HepG2 (cell line): ENCODE data around the gene UBE2O. TPM values are rescaled to one million over a fixed set of nuclear protein-coding genes. Genes with fewer than 3 reads are reported as not detected.

Experiments used
- DR1 ChIP-seq: sonication (generic); formaldehyde crosslinking; IDR thresholded peaks from 2 replicates; pipeline ENCODE4 v1.8.0; 2021; ENCODE audit warnings: mild to moderate bottlenecking, missing genetic modification reagents, inconsistent platforms
- JARID2 ChIP-seq: sonication (generic); formaldehyde crosslinking; IDR thresholded peaks from 2 replicates; pipeline ENCODE4 v1.8.1; 2023; ENCODE audit warnings: missing genetic modification reagents, inconsistent platforms; ENCODE audit not compliant: insufficient replicate concordance
- JDP2 ChIP-seq: sonication (generic); formaldehyde crosslinking; IDR thresholded peaks from 2 replicates; pipeline ENCODE4 v1.8.1; 2022; ENCODE audit warnings: missing genetic modification reagents, borderline replicate concordance
- PAXIP1 ChIP-seq: sonication (generic); formaldehyde crosslinking; conservative IDR thresholded peaks from 2 replicates; pipeline ENCODE4 v1.4.0; 2020; ENCODE audit warnings: mild to moderate bottlenecking, missing genetic modification reagents, moderate library complexity
- PHF21A ChIP-seq: sonication (generic); formaldehyde crosslinking; IDR thresholded peaks from 2 replicates; pipeline ENCODE4 v1.5.0; 2020; ENCODE audit warnings: mild to moderate bottlenecking, missing genetic modification reagents
- RFXAP ChIP-seq: sonication (generic); formaldehyde crosslinking; IDR thresholded peaks from 2 replicates; pipeline ENCODE4 v1.4.0; 2020; ENCODE audit warnings: missing genetic modification reagents, borderline replicate concordance
- SALL2 ChIP-seq: sonication (generic); formaldehyde crosslinking; IDR thresholded peaks from 2 replicates; pipeline ENCODE4 v1.8.1; 2023; ENCODE audit warnings: mild to moderate bottlenecking, missing genetic modification reagents, inconsistent platforms
- SMAD3 ChIP-seq: sonication (generic); formaldehyde crosslinking; IDR thresholded peaks from 2 replicates; pipeline ENCODE4 v1.4.0; 2020; ENCODE audit warnings: missing genetic modification reagents
- SMC3 ChIP-seq: IDR thresholded peaks from 2 replicates; pipeline ENCODE4 v1.6.1; 2011; ENCODE audit warnings: low read length, improper control_type of control experiment
- SP4 ChIP-seq: sonication (generic); formaldehyde crosslinking; IDR thresholded peaks from 2 replicates; pipeline ENCODE4 v1.8.1; 2023; ENCODE audit warnings: mild to moderate bottlenecking, missing genetic modification reagents
- TRIM24 ChIP-seq: sonication (generic); formaldehyde crosslinking; IDR thresholded peaks from 2 replicates; pipeline ENCODE4 v1.8.0; 2022; ENCODE audit warnings: mild to moderate bottlenecking, missing genetic modification reagents
- ZBTB7B ChIP-seq: sonication (generic); formaldehyde crosslinking; IDR thresholded peaks from 2 replicates; pipeline ENCODE4 v1.4.0; 2020; ENCODE audit warnings: missing genetic modification reagents
- ZNF275 ChIP-seq: sonication (generic); formaldehyde crosslinking; IDR thresholded peaks from 2 replicates; pipeline ENCODE4 v1.8.0; 2022; ENCODE audit warnings: missing genetic modification reagents, mild to moderate bottlenecking, inconsistent platforms, borderline replicate concordance
- ZNF343 ChIP-seq: sonication (generic); formaldehyde crosslinking; IDR thresholded peaks from 2 replicates; pipeline ENCODE4 v1.4.0; 2020; ENCODE audit warnings: mild to moderate bottlenecking, missing genetic modification reagents
- ZNF501 ChIP-seq: sonication (generic); formaldehyde crosslinking; IDR thresholded peaks from 2 replicates; pipeline ENCODE4 v1.5.1; 2020; ENCODE audit warnings: mild to moderate bottlenecking, moderate library complexity, missing genetic modification reagents
- polyA plus RNA-seq, 8 experiments: library from polyadenylated mRNA; depleted of rRNA in 3 of 8; stranded (reverse) in 7 of 8; unstranded in 1 of 8; fragments of >200 nt; fragmentation: Illumina TruSeq in 4 of 8; extraction: Trizol in 4 of 8; gene quantifications; 2 replicates each; pipeline versions ENCODE4 v1.2.1 to v1.2.3, GENCODE V29; 2011 to 2016; ENCODE audit warnings: low read depth in 4 of 8, missing spikeins in 1 of 8, mixed read lengths in 1 of 8; ENCODE audit not compliant: insufficient read depth in 1 of 8
- total RNA-seq, 5 experiments: library from RNA; depleted of rRNA; stranded (reverse); fragments of >200 nt; fragmentation: Illumina TruSeq; extraction: Trizol; gene quantifications; 2 replicates each; pipeline ENCODE4 v1.2.3, GENCODE V29; 2016; ENCODE audit warnings: low read depth in 1 of 5
- TF ChIP-seq, protein P1 (sequence below): sonication (generic); formaldehyde crosslinking; IDR thresholded peaks from 2 replicates; pipeline ENCODE4 v1.9.0; 2021; ENCODE audit warnings: mild to moderate bottlenecking, missing genetic modification reagents
- TF ChIP-seq, protein P2 (sequence below): IDR thresholded peaks from 2 replicates; pipeline ENCODE4 v1.6.1; 2018; ENCODE audit warnings: missing genetic modification reagents

UBE2O gene
- total and polyA plus RNA-seq, 2 of the 13 experiments (the other 11 are each of a cell fraction or from before 2014, with no cell fraction given), result 21.5 to 23.5 TPM

DNA sequence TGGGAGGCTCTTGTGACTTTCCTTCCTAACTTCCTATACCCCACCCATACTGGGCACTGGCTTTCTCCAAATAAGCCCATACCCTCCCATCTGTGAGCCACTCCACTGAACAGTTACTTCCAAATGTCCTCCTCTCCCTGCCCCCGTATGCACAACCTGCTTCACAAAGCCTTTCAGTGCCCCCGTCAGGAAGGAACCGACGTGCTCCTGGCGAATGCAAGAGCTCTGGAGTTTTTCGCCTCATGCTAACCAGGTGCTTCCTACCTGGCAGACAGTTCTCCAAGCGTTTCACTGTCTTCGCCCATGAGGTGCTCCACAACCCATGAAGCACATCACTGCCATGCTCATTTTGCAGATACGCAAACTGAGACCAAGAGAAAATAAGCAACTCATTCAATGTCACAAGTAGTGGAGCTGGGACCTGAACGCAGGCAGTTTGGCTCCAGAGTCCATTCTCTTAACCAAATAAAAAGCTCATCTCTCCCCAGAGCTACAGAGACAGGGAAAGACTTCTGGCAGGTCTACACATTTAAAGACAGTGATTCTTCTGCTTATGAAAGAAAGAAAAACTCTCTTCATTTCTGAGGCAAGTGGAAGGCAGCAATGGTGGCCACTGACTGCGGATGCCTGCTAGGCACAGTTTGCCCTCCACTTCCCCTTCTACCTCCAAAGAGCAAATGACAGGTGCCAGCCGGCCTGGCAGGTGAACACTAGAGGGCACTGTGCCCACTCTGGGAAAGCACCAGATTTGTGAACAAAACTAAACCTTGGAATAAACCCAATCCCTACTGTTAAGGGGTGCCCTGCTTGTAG is 44.7 kb downstream of the UBE2O start (continued):
- no peak for TF ChIP-seq ZNF275 (CRISPR knock-in tag)
- TF ChIP-seq ZNF501 (CRISPR knock-in tag), result peak; percentile 63; the same call in 1 of the 2 replicates
- TF ChIP-seq SALL2 (CRISPR knock-in tag), result no peak
- 0 out of 2 replicates have a peak, but pooled peaks have one; percentile 51 for TF ChIP-seq RFXAP (CRISPR knock-in tag)
- TF ChIP-seq SMAD3 (CRISPR knock-in tag), result peak; percentile 56; the same call in 1 of the 2 replicates
- TF ChIP-seq, protein P1, sequence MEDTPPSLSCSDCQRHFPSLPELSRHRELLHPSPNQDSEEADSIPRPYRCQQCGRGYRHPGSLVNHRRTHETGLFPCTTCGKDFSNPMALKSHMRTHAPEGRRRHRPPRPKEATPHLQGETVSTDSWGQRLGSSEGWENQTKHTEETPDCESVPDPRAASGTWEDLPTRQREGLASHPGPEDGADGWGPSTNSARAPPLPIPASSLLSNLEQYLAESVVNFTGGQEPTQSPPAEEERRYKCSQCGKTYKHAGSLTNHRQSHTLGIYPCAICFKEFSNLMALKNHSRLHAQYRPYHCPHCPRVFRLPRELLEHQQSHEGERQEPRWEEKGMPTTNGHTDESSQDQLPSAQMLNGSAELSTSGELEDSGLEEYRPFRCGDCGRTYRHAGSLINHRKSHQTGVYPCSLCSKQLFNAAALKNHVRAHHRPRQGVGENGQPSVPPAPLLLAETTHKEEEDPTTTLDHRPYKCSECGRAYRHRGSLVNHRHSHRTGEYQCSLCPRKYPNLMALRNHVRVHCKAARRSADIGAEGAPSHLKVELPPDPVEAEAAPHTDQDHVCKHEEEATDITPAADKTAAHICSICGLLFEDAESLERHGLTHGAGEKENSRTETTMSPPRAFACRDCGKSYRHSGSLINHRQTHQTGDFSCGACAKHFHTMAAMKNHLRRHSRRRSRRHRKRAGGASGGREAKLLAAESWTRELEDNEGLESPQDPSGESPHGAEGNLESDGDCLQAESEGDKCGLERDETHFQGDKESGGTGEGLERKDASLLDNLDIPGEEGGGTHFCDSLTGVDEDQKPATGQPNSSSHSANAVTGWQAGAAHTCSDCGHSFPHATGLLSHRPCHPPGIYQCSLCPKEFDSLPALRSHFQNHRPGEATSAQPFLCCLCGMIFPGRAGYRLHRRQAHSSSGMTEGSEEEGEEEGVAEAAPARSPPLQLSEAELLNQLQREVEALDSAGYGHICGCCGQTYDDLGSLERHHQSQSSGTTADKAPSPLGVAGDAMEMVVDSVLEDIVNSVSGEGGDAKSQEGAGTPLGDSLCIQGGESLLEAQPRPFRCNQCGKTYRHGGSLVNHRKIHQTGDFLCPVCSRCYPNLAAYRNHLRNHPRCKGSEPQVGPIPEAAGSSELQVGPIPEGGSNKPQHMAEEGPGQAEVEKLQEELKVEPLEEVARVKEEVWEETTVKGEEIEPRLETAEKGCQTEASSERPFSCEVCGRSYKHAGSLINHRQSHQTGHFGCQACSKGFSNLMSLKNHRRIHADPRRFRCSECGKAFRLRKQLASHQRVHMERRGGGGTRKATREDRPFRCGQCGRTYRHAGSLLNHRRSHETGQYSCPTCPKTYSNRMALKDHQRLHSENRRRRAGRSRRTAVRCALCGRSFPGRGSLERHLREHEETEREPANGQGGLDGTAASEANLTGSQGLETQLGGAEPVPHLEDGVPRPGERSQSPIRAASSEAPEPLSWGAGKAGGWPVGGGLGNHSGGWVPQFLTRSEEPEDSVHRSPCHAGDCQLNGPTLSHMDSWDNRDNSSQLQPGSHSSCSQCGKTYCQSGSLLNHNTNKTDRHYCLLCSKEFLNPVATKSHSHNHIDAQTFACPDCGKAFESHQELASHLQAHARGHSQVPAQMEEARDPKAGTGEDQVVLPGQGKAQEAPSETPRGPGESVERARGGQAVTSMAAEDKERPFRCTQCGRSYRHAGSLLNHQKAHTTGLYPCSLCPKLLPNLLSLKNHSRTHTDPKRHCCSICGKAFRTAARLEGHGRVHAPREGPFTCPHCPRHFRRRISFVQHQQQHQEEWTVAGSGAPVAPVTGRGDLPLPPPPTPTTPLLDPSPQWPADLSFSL (CRISPR knock-in tag), result no peak
- TF ChIP-seq, protein P2, sequence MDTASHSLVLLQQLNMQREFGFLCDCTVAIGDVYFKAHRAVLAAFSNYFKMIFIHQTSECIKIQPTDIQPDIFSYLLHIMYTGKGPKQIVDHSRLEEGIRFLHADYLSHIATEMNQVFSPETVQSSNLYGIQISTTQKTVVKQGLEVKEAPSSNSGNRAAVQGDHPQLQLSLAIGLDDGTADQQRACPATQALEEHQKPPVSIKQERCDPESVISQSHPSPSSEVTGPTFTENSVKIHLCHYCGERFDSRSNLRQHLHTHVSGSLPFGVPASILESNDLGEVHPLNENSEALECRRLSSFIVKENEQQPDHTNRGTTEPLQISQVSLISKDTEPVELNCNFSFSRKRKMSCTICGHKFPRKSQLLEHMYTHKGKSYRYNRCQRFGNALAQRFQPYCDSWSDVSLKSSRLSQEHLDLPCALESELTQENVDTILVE (CRISPR knock-in tag), result 0 out of 2 replicates have a peak, but pooled peaks have one; percentile 25
- 0 out of 2 replicates have a peak, but pooled peaks have one; percentile 39 for TF ChIP-seq PAXIP1
- TF ChIP-seq JARID2 (CRISPR knock-in tag), result no peak
- peak; percentile 42; the same call in 1 of the 2 replicates for TF ChIP-seq PHF21A
- no peak for TF ChIP-seq ZBTB7B (CRISPR knock-in tag)
- TF ChIP-seq TRIM24 (CRISPR knock-in tag), result no peak
- TF ChIP-seq DR1, result no peak
- no peak for TF ChIP-seq ZNF343 (CRISPR knock-in tag)
- TF ChIP-seq SMC3, result peak; percentile 79
- no peak for TF ChIP-seq JDP2 (CRISPR knock-in tag)
- no peak for TF ChIP-seq SP4 (CRISPR knock-in tag)
